Left lung (tissue), 10 donors: ENCODE measurements around the gene IFNB1. TPM values are rescaled to one million over a fixed set of nuclear protein-coding genes. Genes with fewer than 3 reads are reported as not detected.
A peak's percentile ranks its signal among the peaks of the same experiment; 100 is the strongest.

Experiments used
- ATAC-seq: fragments of 200-7000 bp; cut with Tn5 transposase; one replicate; pipeline ENCODE4 v1.9.1; 2020; ENCODE audit warnings: moderate library complexity
- DNase-seq, 4 donors: peaks; one replicate each; pipeline ENCODE4 v3.0.0-alpha.2; 2013 to 2020
- H3K27ac ChIP-seq, 2 donors: fragments of 200-600 bp; sonication (generic) in 1 of 2; one replicate each; pipeline versions ENCODE4 v1.5.0 to v1.8.0; 2020 to 2021
- H3K27me3 ChIP-seq, 2 donors: fragments of 200-600 bp; sonication (generic) in 1 of 2; one replicate each; pipeline versions ENCODE4 v1.5.0 to v1.8.0; 2020 to 2021
- H3K36me3 ChIP-seq, 2 donors: fragments of 200-600 bp; sonication (generic) in 1 of 2; one replicate each; pipeline versions ENCODE4 v1.5.0 to v1.8.0; 2020 to 2021
- H3K4me1 ChIP-seq, 2 donors: fragments of 200-600 bp; one replicate each; pipeline ENCODE4 v1.8.0; 2021
- H3K4me3 ChIP-seq, 2 donors: fragments of 200-600 bp; sonication (generic) in 1 of 2; one replicate each; pipeline versions ENCODE4 v1.5.0 to v1.8.0; 2020 to 2021; ENCODE audit warnings: mild to moderate bottlenecking in 1 of 2
- H3K9me3 ChIP-seq, 2 donors: fragments of 200-600 bp; sonication (generic) in 1 of 2; one replicate each; pipeline versions ENCODE4 v1.5.0 to v1.8.0; 2020 to 2021
- CTCF ChIP-seq, 2 donors: fragments of 200-600 bp; sonication (generic) in 1 of 2; IDR thresholded peaks; one replicate each; pipeline versions ENCODE4 v1.5.0 to v1.8.0; 2021; ENCODE audit warnings: antibody characterized with exemption in 2 of 2
- intact Hi-C, 2 donors: fragments of 100-400 bp; cut with DNase I; formaldehyde crosslinking; loops; one replicate each; pipeline versions ENCODE4 v1.11.2 to v1.14.2; 2022
- polyA plus RNA-seq, 6 donors: library from polyadenylated mRNA; unstranded; fragments of 120-200 nt; gene quantifications; one replicate each; pipeline ENCODE4 v1.2.1, GENCODE V29; 2013; ENCODE audit not compliant: insufficient read length in 6 of 6
- total RNA-seq, 2 donors: library from RNA; stranded (reverse); fragmentation: NEBNext Ultra II Directional; extraction: Animal tissue kit (Norgen Biotek cat#: 25700); gene quantifications; one replicate each; pipeline ENCODE4 v1.2.1, GENCODE V29; 2021
- donor health status: DM: no; HTN: yes; CAD: no.
- donor health status: DM: no; HTN: no; CAD: no.

Gene IFNB1
- total and polyA plus RNA-seq, 8 donors = not detected

GRCh38 chr9:21028466-21028865 is 49.3 kb downstream of the IFNB1 start:
- ATAC-seq (no peak), DNase-seq (no peak)
- Histone ChIP-seq H3K4me3 (no peak overlapping the region), H3K4me1 (peaks cover 11 to 52% of the 10 kb centered on the region in 2 donors), H3K36me3 (no peaks in the 10 kb centered on the region), H3K27me3 (no peaks in the 10 kb centered on the region), H3K27ac (peak overlapping the region in 1 of 2 donors; percentile 57), H3K9me3 (no peaks in the 10 kb centered on the region)
- intact Hi-C loops = no loop called here
- TF ChIP-seq CTCF (IDR thresholded peaks at IDR 0.05) = no peak

GRCh38 chr9:21027295-21027694 is 50.4 kb downstream of the IFNB1 start:
- intact Hi-C loops = no loop called here
- TF ChIP-seq CTCF (IDR thresholded peaks at IDR 0.05) = no peak

More at GRCh38 chr9:21027295-21027694, 50.4 kb downstream of the IFNB1 start:
- no peak overlapping the region for H3K4me3 ChIP-seq
- H3K27ac ChIP-seq = no peak overlapping the region
- ATAC-seq = no peak
- H3K9me3 ChIP-seq = no peaks in the 10 kb centered on the region
- H3K27me3 ChIP-seq = no peaks in the 10 kb centered on the region
- DNase-seq = no peak
- H3K4me1 ChIP-seq = peaks cover 11 to 56% of the 10 kb centered on the region in 2 donors
- no peaks in the 10 kb centered on the region for H3K36me3 ChIP-seq

Other genes with a start within 250 kb of the IFNB1 start
- gene HACD4, start 46.3 kb downstream of the IFNB1 start, total RNA-seq = 1 to 10 TPM; 6.3 to 8.4 TPM
- gene HACD4, start 46.3 kb downstream of the IFNB1 start, polyA plus RNA-seq = 10 to 100 TPM in 4 of 6 donors, 1 to 10 TPM in 2; 9.4 to 12.2 (median 10.7) TPM
- gene IFNW1, start 63.9 kb upstream of the IFNB1 start, total RNA-seq = not detected
- gene IFNW1, start 63.9 kb upstream of the IFNB1 start, polyA plus RNA-seq = under 1 TPM in 3 of 6 donors, not detected in 3; 0.07 to 0.15 (median 0.09) TPM
- gene IFNA21, start 88.7 kb upstream of the IFNB1 start, total RNA-seq = not detected
- not detected for gene IFNA21, start 88.7 kb upstream of the IFNB1 start, polyA plus RNA-seq
- gene IFNA4, start 109.6 kb upstream of the IFNB1 start, total RNA-seq = not detected
- not detected for gene IFNA4, start 109.6 kb upstream of the IFNB1 start, polyA plus RNA-seq
- not detected for gene IFNA7, start 124.3 kb upstream of the IFNB1 start, total RNA-seq
- gene IFNA7, start 124.3 kb upstream of the IFNB1 start, polyA plus RNA-seq = not detected
- not detected for gene IFNA10, start 129.2 kb upstream of the IFNB1 start, total RNA-seq
- gene IFNA10, start 129.2 kb upstream of the IFNB1 start, polyA plus RNA-seq = not detected
- not detected for gene IFNA16, start 139.4 kb upstream of the IFNB1 start, total RNA-seq
- not detected for gene IFNA16, start 139.4 kb upstream of the IFNB1 start, polyA plus RNA-seq
- gene IFNA17, start 150.3 kb upstream of the IFNB1 start, total RNA-seq = not detected
- not detected for gene IFNA17, start 150.3 kb upstream of the IFNB1 start, polyA plus RNA-seq
- not detected for gene IFNA14, start 162.1 kb upstream of the IFNB1 start, total RNA-seq
- gene IFNA14, start 162.1 kb upstream of the IFNB1 start, polyA plus RNA-seq = not detected
- gene IFNA5, start 227.4 kb upstream of the IFNB1 start, total RNA-seq = not detected
- gene IFNA5, start 227.4 kb upstream of the IFNB1 start, polyA plus RNA-seq = not detected